Measurements from ENCODE around the gene RENBP.
"Not testable (repeated sequence)": the region's sequence is repeated elsewhere in the genome, so short reads cannot be mapped to it uniquely, and the experiment has no call there.

RENBP gene

GRCh38 chrX:153944140-153944799, at the start of gene RENBP:
RENBP (minus strand) TSS chrX:153944643; CDS start chrX:153944610, 33 bp downstream.
- peak; percentile 65 for DNase-seq

- DNase-seq, result no peak
Measured at GRCh38 chrX:153993978-153994377, 49.5 kb upstream of the RENBP start.

DNA sequence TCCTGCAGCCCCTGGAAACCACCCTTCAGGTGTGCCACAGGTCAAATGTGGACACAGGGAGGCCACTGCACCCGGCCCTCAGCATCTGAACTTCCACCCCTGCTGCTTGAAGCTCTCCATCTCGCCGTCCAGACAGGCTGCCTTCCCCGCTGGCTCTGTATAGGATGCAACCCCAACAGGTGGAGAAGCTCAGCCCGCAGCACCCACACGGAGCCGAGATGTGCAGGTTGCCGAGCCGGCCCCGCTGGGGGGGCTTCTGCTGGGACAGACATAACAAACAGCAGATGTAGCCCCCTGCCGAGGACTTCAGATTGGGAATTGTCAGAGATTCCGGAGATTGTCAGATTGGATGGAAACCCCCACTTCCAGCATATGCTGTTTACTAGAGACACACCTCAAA, 48.6 kb upstream of the RENBP start:
- DNase-seq, result no peak

GRCh38 chrX:153992180-153992579, 47.7 kb upstream of the RENBP start:
- no peak for DNase-seq

DNA sequence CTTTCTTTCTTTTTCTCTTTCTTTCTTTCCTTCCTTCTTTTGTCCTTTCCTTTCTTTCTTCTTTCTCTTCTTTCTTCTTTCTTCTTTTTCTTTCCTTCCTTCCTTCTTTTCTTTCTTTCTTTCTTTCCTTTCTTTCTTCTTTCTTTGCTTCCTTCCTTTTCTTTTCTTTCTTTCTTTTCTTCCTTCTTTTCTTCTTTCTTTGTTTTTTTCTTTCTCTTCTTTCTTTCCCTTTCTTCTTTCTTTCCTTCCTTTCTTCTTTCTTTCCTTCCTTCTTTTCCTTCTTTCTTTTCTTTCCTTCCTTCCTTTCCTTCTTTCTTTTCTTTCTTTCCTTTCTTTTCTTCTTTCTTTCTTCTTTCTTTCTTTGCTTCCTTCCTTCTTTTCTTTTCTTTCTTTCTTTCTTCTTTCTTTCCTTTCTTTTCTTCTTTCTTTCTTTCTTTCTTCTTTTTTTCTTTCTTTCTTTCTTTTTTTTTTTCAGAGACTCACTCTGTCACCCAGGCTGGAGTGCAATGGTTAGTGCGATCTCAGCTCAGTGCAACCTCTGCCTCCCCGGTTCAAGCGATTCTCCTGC, 46.7 kb upstream of the RENBP start:
- no peak for DNase-seq

DNA sequence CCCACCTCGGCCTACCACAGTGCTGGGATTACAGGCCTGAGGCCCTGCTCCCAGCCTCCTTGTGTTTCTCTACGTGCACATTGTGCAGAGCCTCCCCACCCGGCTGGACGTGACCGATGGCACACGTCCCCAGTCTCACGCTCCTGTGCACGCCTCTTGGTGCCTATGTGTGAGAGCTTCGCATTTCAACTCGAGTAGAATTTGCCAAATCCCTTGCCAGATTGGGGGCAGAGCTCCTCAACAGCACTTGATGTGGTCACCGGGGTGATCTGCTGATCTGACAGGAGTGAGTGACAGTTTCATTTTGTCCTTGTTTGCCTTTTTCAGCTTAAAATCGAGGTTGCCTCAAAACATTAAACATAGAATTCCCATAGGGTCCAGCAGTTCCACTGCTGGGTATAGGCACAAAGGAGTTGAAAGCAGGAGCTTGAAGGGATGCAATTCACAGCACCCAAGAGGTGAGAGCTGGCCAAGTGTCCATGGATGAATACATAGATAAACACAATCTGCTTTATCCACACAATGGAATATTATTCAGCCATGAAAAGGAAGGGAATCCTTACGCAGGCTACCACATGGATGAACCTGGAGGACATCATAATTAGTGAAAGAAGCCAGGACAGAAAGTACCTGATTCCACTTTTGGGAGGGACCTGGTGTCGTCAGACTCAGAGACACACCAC, 45.7 kb upstream of the RENBP start:
- DNase-seq, result no peak

DNA sequence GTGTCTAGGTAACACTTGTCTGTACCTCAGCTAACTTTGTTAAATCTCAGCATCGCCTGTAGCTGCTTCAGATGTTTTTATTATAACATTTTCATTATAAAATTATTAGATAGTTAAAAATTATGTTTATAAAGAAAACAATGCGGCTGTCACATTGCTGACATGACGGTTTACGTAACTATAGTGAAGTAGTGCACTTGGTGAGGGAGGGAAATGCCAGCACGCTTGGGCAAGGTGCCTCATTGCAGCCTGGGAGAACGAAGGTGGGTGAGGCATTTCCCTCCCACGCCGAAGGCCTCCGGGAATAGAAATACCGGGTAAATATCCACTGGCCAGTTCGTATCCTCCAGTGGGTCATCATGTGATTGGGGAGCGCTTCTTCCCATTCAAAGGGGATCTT, 44.0 kb upstream of the RENBP start:
- no peak for DNase-seq

DNA sequence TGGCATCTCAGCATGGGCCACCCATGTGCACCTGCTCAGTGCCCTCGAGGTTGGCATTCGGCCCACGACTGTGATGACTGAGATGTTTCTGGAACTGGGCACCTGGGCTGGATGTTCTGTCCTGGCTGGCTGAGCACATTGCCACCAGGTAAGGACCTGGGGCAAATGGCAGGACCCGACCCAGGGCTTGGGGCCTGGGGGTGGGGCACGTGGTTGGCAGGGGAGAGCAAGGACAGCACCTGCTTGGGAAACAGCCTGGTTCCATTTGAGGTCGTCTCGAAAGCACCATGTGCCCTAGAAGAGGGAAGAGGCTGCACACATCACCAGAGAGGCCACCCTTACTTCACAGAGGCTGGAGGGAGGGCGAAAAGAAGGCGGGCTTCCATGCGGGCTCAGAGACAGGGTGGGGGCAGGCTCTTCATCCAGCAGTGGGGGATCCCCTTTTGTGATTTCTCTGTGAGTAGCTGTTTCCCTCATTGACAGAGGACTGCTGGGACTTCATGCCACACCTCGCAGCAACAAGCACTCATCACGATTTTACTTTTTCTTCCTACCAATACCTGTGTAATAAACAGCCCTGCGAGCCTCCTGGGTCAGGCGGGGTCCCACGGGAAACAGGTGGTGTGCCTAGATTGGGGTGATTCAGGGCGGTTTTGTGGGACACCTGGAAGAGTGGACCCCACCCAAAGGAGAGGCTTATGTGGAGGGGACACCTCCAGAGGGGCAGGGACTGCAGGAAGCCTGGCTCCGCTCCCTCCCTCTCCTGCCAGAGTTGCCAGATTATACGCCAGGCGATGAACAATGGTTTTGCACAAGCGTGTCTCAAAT, 40.1 kb upstream of the RENBP start:
- DNase-seq, result peak; percentile 72

DNA sequence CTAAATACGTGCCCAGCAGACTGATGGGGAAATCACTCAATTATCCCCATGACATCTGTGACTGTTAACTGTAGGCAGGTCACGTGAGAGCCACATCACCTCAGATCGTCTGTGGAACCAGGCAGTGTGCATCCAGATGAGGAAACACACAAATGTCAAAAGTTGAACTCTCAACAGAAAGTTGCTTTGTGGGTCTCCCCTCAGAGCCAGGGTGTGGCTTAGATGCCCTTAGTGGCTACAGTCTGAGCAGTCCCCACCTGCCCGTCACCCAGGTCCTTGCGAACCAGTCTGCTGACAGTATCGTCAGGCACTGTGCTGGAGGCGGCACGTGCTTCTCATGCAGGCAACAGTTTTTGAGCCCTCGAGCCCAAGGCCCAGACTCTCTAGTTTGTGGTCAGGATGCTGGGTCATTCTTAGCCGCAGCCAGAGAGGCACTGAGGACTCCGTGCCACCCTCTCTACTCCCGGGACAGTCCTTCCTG, 38.9 kb upstream of the RENBP start:
- DNase-seq, result no peak

DNA sequence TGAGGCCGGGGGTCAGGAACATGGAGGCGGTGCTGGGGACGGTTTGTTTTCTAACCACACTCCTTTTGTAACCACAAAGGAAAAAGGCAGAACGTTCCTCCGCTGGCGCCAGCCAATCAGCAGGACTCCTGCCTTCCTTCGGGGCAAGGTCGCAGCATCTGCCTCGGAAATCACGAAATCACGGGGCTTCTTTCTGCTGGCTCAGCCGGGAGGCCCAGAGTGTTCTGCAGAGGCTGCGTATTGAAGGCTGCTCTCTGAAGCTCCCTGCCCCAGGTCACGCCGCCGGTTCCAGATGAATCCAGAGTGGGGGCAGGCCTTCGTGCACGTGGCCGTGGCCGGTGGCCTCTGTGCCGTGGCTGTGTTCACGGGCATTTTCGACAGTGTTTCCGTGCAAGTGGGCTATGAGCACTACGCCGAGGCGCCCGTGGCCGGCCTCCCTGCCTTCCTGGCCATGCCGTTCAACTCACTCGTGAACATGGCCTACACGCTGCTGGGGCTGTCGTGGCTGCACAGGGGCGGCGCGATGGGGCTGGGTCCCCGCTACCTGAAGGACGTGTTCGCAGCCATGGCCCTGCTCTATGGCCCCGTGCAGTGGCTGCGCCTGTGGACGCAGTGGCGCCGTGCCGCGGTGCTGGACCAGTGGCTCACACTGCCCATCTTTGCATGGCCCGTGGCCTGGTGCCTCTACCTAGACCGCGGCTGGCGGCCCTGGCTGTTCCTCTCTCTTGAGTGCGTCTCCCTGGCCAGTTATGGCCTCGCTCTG, 37.5 kb upstream of the RENBP start:
- DNase-seq, result peak; percentile 80

DNA sequence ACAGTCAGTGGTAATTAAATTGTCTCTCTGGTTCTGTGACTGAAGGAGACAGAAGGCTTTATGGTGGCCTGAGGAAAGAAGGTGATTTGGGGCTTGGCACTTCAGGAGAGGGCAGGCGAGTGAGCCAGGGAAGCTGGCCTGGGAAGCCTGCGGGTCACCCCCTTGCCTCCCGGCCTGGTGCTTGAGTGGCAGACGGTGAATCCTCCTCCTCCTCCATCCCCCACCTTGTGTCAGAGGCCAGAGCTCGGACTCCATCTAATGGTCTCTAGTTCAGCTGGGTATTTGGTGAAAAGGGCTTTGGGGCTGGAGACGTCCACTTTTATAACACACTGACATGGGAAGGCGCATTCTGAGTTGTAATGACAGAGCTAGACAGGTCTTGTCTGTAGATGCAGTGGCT, 36.8 kb upstream of the RENBP start:
- DNase-seq, result no peak

GRCh38 chrX:153980394-153980793, 36.0 kb upstream of the RENBP start:
- not testable (repeated sequence) for DNase-seq

DNA sequence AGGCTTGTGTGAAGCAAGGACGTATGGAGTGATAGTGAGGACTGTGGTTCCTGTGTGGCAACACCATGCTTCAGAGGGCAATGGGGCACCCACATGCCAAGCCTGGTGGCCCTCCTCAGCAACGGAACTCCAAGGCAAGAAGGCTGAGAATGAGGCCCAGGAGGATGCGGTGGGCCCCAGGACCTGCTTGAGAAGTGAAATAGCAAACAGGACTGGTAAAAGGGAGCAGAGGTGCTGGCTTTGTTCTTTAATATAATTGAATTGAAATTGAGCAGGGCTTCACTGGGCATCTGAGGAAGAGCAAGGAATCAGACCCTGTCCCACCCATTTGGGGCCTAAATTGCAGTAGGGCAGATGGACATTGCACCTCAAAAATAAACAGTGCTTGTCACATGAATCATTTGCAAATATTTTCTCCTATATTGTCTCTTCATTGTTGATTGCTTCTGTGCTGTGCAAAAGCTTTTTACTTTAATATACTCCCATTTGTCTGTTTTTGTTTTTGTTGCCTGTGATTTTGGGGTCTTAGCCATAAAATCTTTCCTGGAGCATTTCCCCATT, 30.4 kb upstream of the RENBP start:
- no peak for DNase-seq

DNA sequence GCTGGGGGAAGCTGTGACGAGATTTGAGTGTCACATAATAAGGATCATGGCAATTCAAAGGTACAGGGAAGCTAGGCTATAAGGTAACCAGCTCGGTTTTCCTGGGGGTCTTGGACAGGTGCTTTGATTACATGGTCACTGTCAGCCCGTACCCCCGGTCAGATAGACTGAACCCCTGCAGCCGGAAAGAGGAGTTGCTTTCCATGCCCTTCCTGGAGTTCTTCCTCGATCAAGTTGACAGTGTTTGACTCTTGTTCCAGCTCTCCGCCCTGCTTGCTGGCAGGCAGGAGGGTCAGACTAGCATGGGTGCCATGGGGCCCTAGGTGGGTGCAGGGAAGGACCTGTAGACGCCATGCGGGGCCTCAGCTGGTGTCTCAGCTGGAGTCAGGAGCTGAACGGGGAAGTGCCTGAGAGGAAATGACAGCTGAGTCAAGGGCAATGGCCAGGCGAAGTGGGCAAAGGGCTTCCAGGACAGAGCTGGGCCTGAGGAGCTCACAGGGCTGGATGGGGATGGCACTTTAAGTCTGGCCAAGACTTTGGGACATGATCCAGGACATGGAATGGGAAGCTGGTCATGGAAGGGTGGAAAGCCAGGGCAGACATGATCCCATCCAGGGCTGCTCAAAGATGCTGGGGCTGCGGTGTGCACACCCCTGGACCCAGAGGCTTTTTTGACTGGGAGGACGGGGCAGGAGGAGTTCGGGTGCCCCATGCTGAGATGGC, 29.7 kb upstream of the RENBP start:
- no peak for DNase-seq

DNA sequence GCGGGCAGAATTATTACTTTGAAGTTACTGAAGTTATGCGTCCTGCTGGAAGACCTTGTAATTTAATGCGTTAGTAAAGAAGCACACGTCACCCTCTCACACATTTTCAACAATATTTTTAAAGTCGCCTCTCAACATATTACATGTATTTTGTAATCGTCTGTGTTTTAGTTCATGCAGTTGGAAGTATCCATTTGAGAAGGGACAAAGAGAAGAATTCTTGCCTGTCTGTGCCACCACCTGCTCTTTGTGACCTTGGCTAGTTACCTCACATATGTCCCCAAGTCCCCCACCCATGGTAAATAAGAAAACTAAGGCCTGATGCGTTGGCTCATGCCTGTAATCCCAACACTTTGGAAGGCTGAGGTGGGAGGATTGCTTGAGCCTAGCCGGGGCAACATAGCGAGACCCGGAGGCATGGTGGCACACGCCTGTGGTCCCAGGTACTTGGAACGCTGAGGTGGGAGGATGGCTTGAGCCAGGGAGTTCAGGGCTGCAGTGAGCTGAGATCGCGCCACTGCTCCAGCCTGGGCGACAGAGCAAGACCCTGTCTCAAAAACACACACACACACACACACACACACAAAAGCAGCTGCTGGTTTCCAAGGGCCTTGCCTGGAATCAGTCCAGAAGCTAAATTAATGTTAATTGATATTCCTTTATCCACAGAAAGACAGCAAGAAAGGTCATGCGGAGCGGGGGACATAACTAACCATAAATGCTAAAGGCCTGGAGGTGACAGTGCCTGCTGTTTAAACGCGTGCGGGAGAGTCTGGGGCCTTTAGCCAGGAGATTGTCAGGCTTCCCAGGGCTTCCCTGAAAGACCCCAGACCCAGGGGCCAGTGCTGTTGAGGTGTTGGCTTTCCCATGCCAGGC, 28.9 kb upstream of the RENBP start:
- no peak for DNase-seq

GRCh38 chrX:153972368-153973126, 28.1 kb upstream of the RENBP start, which contains the start of gene TMEM187:
TMEM187 (plus strand) TSS chrX:153972754; CDS start chrX:153982063, 9,309 bp downstream.
- DNase-seq, result peak; percentile 92

- DNase-seq, result peak; percentile 92
Measured at GRCh38 chrX:153971450-153972367, 27.3 kb upstream of the RENBP start, which contains the start of gene HCFC1. HCFC1 (minus strand) TSS chrX:153971818; CDS start chrX:153970840, 978 bp downstream.

- DNase-seq, result peak; percentile 91
Measured at GRCh38 chrX:153971124-153971449, 26.6 kb upstream of the RENBP start.
